ENCODE data around the gene C8B.

GRCh38 chr1:56904663-56905397, 61.0 kb downstream of the C8B start:
- TF ChIP-seq GATA3 (IDR thresholded peaks at IDR 0.05; ENCODE audit: low read depth, low read length) (no peak), GATA2 (IDR thresholded peaks at IDR 0.05; ENCODE audit: low read depth, low read length) (no peak)

Measured in SH-SY5Y (cell line).